Subcutaneous abdominal adipose tissue (tissue), 5 donors: ENCODE results near the gene PSMD9.
"Not testable (repeated sequence)": the region's sequence is repeated elsewhere in the genome, so short reads cannot be mapped to it uniquely, and the experiment has no call there.

ENCODE experiments used
- H3K27ac ChIP-seq: one replicate; pipeline ENCODE4 v1.7.0; 2013; ENCODE audit warnings: low read depth, mild to moderate bottlenecking, inconsistent platforms, low read length, moderate library complexity
- H3K27me3 ChIP-seq, 5 donors: one replicate each; pipeline ENCODE4 v1.7.0; 2013; ENCODE audit warnings: low read length in 5 of 5, inconsistent platforms in 1 of 5; ENCODE audit not compliant: control insufficient read depth in 5 of 5, insufficient read depth in 4 of 5
- H3K36me3 ChIP-seq, 5 donors: one replicate each; pipeline ENCODE4 v1.7.0; 2013; ENCODE audit warnings: low read length in 5 of 5; ENCODE audit not compliant: control insufficient read depth in 5 of 5, insufficient read depth in 5 of 5
- H3K4me1 ChIP-seq, 5 donors: one replicate each; pipeline ENCODE4 v1.7.0; 2013; ENCODE audit warnings: low read length in 5 of 5, mild to moderate bottlenecking in 3 of 5, moderate library complexity in 1 of 5; ENCODE audit not compliant: control insufficient read depth in 5 of 5, insufficient read depth in 5 of 5
- H3K4me3 ChIP-seq, 5 donors: one replicate each; pipeline ENCODE4 v1.7.0; 2013; ENCODE audit warnings: low read length in 5 of 5, low read depth in 1 of 5
- H3K9ac ChIP-seq, 5 donors: one replicate each; pipeline ENCODE4 v1.7.0; 2013; ENCODE audit warnings: low read length in 5 of 5, mild to moderate bottlenecking in 4 of 5, moderate library complexity in 3 of 5
- H3K9me3 ChIP-seq, 5 donors: one replicate each; pipeline ENCODE4 v1.7.0; 2013; ENCODE audit warnings: low read length in 5 of 5; ENCODE audit not compliant: control insufficient read depth in 5 of 5
- donor health status: healthy.
- donor health status: healthy.
- donor health status: healthy.
- donor health status: healthy.
- donor health status: healthy.

The PSMD9 gene

GRCh38 chr12:121915841-121916321, 27.3 kb downstream of the PSMD9 start:
- Histone ChIP-seq H3K9ac (no peak overlapping the region), H3K9me3 (no peaks in the 10 kb centered on the region), H3K4me3 (no peak overlapping the region), H3K4me1 (peaks cover 0 to 15% (median 8%) of the 10 kb centered on the region in 5 donors), H3K27ac (no peak overlapping the region), H3K36me3 (peaks cover 9 to 55% (median 44%) of the 10 kb centered on the region in 5 donors), H3K27me3 (no peaks in the 10 kb centered on the region)

GRCh38 chr12:121916719-121917118, 28.1 kb downstream of the PSMD9 start:
- Histone ChIP-seq H3K27me3 (no peaks in the 10 kb centered on the region), H3K27ac (no peak overlapping the region), H3K4me3 (no peak overlapping the region), H3K4me1 (peaks cover 0 to 15% (median 8%) of the 10 kb centered on the region in 5 donors), H3K9me3 (no peaks in the 10 kb centered on the region), H3K9ac (no peak overlapping the region), H3K36me3 (peaks cover 5 to 47% (median 39%) of the 10 kb centered on the region in 5 donors)

- H3K4me3 ChIP-seq = peak within 1 kb of the TSS in 4 of 5 donors; percentile 48 to 62 (median 56)
- H3K27ac ChIP-seq = no peak within 1 kb of the TSS
- peak within 1 kb of the TSS in 2 of 5 donors; percentile 20 to 44 for H3K9ac ChIP-seq
- no peaks in the 10 kb centered on the region for H3K27me3 ChIP-seq
- H3K36me3 ChIP-seq = peaks cover 5 to 41% (median 34%) of the 10 kb centered on the region in 5 donors
- H3K4me1 ChIP-seq = peaks cover 0 to 15% (median 8%) of the 10 kb centered on the region in 5 donors
- no peaks in the 10 kb centered on the region for H3K9me3 ChIP-seq
These were observed 29.5 kb downstream of the PSMD9 start, which contains the start of gene CFAP251 for GRCh38 chr12:121917950-121918678. CFAP251 (plus strand) TSS chr12:121918592; CDS start chr12:121921306, 2,714 bp downstream.

- H3K27me3 ChIP-seq = no peaks in the 10 kb centered on the region
- peaks cover 5 to 38% (median 34%) of the 10 kb centered on the region in 5 donors for H3K36me3 ChIP-seq
- H3K4me1 ChIP-seq = peaks cover 0 to 21% (median 8%) of the 10 kb centered on the region in 5 donors
- H3K4me3 ChIP-seq = peak overlapping the region in 3 of 5 donors; percentile 55 to 62 (median 57)
- no peaks in the 10 kb centered on the region for H3K9me3 ChIP-seq
- peak overlapping the region in 1 of 5 donors; percentile 44 for H3K9ac ChIP-seq
- H3K27ac ChIP-seq = no peak overlapping the region
These were observed 30.1 kb downstream of the PSMD9 start for GRCh38 chr12:121918679-121919038.

- Histone ChIP-seq H3K9me3 (no peaks in the 10 kb centered on the region), H3K9ac (no peak overlapping the region)
These were observed 32.5 kb downstream of the PSMD9 start for GRCh38 chr12:121921066-121921465.

GRCh38 chr12:121925358-121925695, 36.7 kb downstream of the PSMD9 start:
- Histone ChIP-seq H3K9me3 (no peaks in the 10 kb centered on the region), H3K4me1 (peaks cover 0 to 23% (median 15%) of the 10 kb centered on the region in 5 donors), H3K4me3 (peak overlapping the region in 4 of 5 donors; percentile 17 to 56 (median 48)), H3K27me3 (no peaks in the 10 kb centered on the region), H3K27ac (no peak overlapping the region), H3K9ac (peak overlapping the region in 2 of 5 donors; percentile 35 to 70), H3K36me3 (no peaks in the 10 kb centered on the region)

More at GRCh38 chr12:121921066-121921465, 32.5 kb downstream of the PSMD9 start:
- Histone ChIP-seq H3K27me3 (no peaks in the 10 kb centered on the region), H3K4me1 (peaks cover 0 to 33% (median 20%) of the 10 kb centered on the region in 5 donors), H3K4me3 (no peak overlapping the region), H3K27ac (no peak overlapping the region), H3K36me3 (peaks cover 3 to 24% (median 22%) of the 10 kb centered on the region in 5 donors)

- H3K4me1 ChIP-seq = peaks cover 3 to 30% (median 17%) of the 10 kb centered on the region in 5 donors
- no peaks in the 10 kb centered on the region for H3K27me3 ChIP-seq
- H3K27ac ChIP-seq = no peak overlapping the region
- no peaks in the 10 kb centered on the region for H3K9me3 ChIP-seq
- no peaks in the 10 kb centered on the region for H3K36me3 ChIP-seq
- H3K9ac ChIP-seq = no peak overlapping the region
- no peak overlapping the region for H3K4me3 ChIP-seq
These were observed 38.5 kb downstream of the PSMD9 start for GRCh38 chr12:121926874-121927706.

GRCh38 chr12:121927813-121928212, 39.2 kb downstream of the PSMD9 start:
- H3K4me3 ChIP-seq = no peak overlapping the region
- no peak overlapping the region for H3K27ac ChIP-seq
- peaks cover 3 to 30% (median 17%) of the 10 kb centered on the region in 5 donors for H3K4me1 ChIP-seq
- H3K27me3 ChIP-seq = no peaks in the 10 kb centered on the region
- no peaks in the 10 kb centered on the region for H3K9me3 ChIP-seq
- H3K9ac ChIP-seq = no peak overlapping the region
- H3K36me3 ChIP-seq = no peaks in the 10 kb centered on the region

- H3K9me3 ChIP-seq, H3K9ac ChIP-seq, H3K27ac ChIP-seq, H3K27me3 ChIP-seq, H3K36me3 ChIP-seq, H3K4me3 ChIP-seq: not testable (repeated sequence)
- H3K4me1 ChIP-seq = peaks cover 3 to 18% (median 15%) of the 10 kb centered on the region in 5 donors
These were observed 41.0 kb downstream of the PSMD9 start for GRCh38 chr12:121929545-121929944.

- Histone ChIP-seq H3K4me3 (no peak overlapping the region), H3K9ac (no peak overlapping the region), H3K36me3 (peaks cover 0 to 6% (median 2%) of the 10 kb centered on the region in 5 donors), H3K27ac (no peak overlapping the region), H3K4me1 (peaks cover 0 to 8% (median 5%) of the 10 kb centered on the region in 5 donors), H3K9me3 (no peaks in the 10 kb centered on the region), H3K27me3 (no peaks in the 10 kb centered on the region)
These were observed 42.3 kb downstream of the PSMD9 start for GRCh38 chr12:121930862-121931261.
